ENCODE measurements around the gene CD300H.
"Not testable (repeated sequence)": the region's sequence is repeated elsewhere in the genome, so short reads cannot be mapped to it uniquely, and the experiment has no call there.

The CD300H gene

DNA sequence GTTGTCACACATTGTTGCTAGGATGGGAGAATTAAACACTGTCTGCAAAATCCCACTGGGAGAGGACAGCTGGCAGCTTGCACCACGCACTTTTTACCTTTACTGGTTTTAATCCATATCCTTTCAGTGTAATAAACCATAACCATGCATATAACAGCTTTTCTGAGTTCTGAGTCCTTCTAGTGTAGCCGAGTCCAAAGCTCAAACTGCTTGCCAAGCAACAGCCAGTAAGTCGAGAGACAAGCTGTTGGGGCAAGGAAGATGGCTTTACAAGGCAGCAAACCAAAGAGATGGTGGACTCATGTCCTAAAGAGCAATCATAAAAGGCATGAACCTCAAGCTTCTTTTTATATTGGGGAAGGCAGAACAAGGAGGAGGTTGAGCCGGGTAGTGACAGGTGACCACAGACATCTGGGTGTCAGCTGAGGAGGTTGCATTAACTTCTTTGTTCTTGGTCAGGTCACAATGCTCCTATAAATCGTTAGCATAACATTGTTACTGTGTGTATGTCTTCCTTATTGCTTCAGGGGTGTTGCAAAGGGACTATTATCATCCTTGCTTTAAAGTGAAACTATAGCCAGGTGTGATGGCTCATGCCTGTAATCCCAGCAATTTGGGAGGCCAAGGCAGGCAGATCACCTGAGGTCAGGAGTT is 7.3 kb upstream of the CD300H start:
- TF ChIP-seq, protein P1, sequence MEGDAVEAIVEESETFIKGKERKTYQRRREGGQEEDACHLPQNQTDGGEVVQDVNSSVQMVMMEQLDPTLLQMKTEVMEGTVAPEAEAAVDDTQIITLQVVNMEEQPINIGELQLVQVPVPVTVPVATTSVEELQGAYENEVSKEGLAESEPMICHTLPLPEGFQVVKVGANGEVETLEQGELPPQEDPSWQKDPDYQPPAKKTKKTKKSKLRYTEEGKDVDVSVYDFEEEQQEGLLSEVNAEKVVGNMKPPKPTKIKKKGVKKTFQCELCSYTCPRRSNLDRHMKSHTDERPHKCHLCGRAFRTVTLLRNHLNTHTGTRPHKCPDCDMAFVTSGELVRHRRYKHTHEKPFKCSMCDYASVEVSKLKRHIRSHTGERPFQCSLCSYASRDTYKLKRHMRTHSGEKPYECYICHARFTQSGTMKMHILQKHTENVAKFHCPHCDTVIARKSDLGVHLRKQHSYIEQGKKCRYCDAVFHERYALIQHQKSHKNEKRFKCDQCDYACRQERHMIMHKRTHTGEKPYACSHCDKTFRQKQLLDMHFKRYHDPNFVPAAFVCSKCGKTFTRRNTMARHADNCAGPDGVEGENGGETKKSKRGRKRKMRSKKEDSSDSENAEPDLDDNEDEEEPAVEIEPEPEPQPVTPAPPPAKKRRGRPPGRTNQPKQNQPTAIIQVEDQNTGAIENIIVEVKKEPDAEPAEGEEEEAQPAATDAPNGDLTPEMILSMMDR (IDR thresholded peaks at IDR 0.05; ENCODE audit: low read depth, low read length, missing control alignments): no peak
- DNase-seq (ENCODE audit: extremely low read depth, low read depth): no peak
- no peak overlapping the region for H3K4me3 ChIP-seq (replicated peaks; ENCODE audit: low read depth, low read length)

- not testable (repeated sequence) for H3K4me3 ChIP-seq (replicated peaks; ENCODE audit: low read depth, low read length); DNase-seq (ENCODE audit: extremely low read depth, low read depth)
Observed at GRCh38 chr17:74573635-74574034, 6.3 kb upstream of the CD300H start.

- no peak overlapping the region for H3K4me3 ChIP-seq (replicated peaks; ENCODE audit: low read depth, low read length)
- no peak for DNase-seq (ENCODE audit: extremely low read depth, low read depth)
- TF ChIP-seq, protein P1 (IDR thresholded peaks at IDR 0.05; ENCODE audit: low read depth, low read length, missing control alignments): no peak
Observed at GRCh38 chr17:74573169-74573568, 5.9 kb upstream of the CD300H start.

DNA sequence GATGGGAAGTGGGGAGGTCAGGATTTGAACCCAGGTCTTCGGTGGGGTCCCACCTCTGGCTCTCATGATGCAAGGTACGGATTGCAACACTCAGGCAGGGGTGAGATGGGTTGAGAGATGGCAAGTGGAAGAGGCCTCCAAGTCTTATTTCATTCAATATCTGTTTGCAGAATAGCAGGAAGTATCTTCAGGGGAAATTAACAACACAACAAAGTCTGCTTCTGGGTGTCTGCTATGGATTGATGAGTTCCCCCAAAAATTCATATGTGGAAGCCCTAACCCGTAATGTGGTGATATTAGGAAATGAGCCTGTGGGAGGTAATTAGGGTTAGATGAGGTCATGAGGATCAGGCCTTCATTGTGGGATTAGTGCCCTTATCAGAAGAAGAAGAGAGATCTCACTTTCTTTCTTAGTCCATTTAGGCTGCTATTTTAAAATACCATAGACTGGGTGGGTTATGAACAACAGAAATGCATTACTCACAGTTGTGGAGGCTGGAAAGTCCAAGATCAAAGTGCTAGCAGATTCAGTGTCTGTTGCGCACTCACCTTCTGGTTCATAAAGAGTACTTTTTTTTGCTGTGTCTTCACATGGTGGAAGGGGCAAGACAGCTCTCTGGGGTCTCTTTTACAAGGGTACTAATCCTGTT is 4.4 kb upstream of the CD300H start:
- H3K4me3 ChIP-seq (replicated peaks; ENCODE audit: low read depth, low read length): no peak overlapping the region
- DNase-seq (ENCODE audit: extremely low read depth, low read depth): no peak
- TF ChIP-seq, protein P1 (IDR thresholded peaks at IDR 0.05; ENCODE audit: low read depth, low read length, missing control alignments): no peak

DNA sequence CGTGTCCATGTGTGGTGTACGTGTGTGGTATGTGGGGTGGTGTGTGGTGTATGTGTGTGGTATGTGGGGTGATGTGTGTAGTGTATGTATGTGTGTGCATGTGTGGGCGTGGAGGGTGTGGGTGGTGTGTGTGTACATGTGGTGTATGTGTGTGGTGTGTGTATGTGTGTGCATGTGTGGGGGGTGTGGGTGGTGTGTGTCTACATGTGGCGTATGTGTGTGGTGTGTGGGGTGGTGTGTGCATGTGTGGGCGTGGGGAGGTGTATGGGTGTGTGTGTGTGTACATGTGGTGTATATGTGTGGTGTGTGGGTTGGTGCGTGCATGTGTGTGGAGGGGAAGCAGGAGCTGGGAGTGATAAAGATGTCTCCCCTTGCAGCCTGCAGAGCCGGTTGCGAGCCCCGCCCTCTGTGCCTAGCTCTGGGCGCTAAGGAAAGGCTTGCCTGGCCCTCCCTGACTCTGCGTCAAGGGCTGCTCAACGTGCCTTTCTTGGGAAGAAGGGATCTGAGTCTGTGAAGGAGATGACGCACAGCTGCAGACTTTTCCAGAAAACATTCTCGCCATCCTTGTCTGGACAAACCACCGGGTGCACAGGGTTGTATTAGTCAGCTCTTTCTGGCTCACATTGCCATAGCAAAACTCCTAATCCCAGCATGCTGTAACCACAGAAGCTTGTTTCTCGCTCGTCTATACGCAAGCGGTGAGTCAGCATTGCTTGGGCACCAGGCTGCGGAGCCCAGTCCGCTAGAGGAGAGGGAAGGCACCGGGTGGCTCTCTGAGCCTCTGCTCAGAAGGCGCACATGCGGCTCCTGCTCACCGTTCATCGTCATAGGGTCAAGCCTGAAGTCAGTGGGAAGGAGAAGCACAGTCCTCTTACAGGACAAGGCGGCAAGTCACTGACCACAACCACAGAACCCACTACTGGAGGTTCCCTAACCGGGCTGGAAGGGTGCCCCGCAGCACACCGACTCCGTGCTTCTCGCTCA is 2.0 kb upstream of the CD300H start:
- no peak overlapping the region for H3K4me3 ChIP-seq (replicated peaks; ENCODE audit: low read depth, low read length)
- TF ChIP-seq, protein P1 (IDR thresholded peaks at IDR 0.05; ENCODE audit: low read depth, low read length, missing control alignments): no peak
- peak; percentile 17 for DNase-seq (ENCODE audit: extremely low read depth, low read depth)

DNA sequence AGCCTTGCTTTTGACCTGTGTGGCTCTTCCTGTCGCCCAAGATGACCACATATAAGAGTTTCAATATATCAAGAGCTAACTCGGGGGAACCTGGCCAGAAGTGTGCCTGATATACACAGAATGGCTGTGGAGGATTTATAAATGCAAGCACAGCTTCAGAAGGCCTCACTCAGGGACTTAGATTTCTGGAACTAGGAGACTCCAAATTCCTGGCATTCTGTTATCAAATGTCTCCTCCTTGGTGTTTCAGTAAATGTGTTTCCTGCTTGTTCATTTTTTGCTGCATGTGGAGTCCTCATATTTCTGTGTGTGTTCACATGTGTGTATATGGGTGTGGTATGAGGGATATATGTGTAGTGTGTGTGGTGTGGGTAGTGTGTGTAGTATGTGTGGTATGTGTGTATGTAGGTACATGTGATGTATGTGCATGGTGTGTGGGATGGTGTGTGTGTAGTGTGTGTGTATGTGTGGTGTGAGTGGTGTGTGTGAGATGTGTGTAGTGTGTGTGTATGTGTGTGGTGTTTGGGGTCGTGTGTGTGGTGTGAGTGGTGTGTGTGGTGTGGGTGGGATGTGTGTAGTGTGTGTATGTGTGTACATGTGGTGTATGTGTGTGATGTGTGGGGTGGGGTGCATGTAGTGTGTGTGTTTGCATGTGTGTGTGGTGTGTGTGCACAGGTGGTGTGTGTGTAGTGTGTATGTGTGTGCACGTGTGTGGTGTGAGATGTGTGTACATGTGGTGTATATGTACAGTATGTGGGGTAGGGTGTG is 981 bp upstream of the CD300H start:
- TF ChIP-seq, protein P1 (IDR thresholded peaks at IDR 0.05; ENCODE audit: low read depth, low read length, missing control alignments): no peak
- DNase-seq (ENCODE audit: extremely low read depth, low read depth): no peak
- no peak overlapping the region for H3K4me3 ChIP-seq (replicated peaks; ENCODE audit: low read depth, low read length)

All from HFF-Myc (cell line).